IPS-11a (cell line): ENCODE results near the gene MEG3.
"Not testable (repeated sequence)": the region's sequence is repeated elsewhere in the genome, so short reads cannot be mapped to it uniquely, and the experiment has no call there.

Experiments used
- H3K4me3 ChIP-seq: one replicate; pipeline ENCODE4 v1.5.1; 2013; ENCODE audit warnings: low read depth, low read length, control low read depth

The MEG3 gene

GRCh38 chr14:100813291-100813690, 12.6 kb upstream of the MEG3 start:
- no peak overlapping the region for H3K4me3 ChIP-seq

GRCh38 chr14:100815478-100816285, 10.2 kb upstream of the MEG3 start:
- no peak overlapping the region for H3K4me3 ChIP-seq

- no peak overlapping the region for H3K4me3 ChIP-seq
Measured at GRCh38 chr14:100816286-100816949, 9.5 kb upstream of the MEG3 start.

GRCh38 chr14:100816950-100817901, 8.7 kb upstream of the MEG3 start:
- H3K4me3 ChIP-seq: no peak overlapping the region

- no peak overlapping the region for H3K4me3 ChIP-seq
Measured at GRCh38 chr14:100818221-100818699, 7.7 kb upstream of the MEG3 start.

- H3K4me3 ChIP-seq: not testable (repeated sequence)
Measured at GRCh38 chr14:100818923-100819322, 7.0 kb upstream of the MEG3 start.

- no peak overlapping the region for H3K4me3 ChIP-seq
Measured at GRCh38 chr14:100819453-100819828, 6.5 kb upstream of the MEG3 start.

- H3K4me3 ChIP-seq: no peak overlapping the region
Measured at GRCh38 chr14:100819829-100820475, 6.0 kb upstream of the MEG3 start.

- H3K4me3 ChIP-seq: no peak overlapping the region
Measured at GRCh38 chr14:100820957-100821356, 5.0 kb upstream of the MEG3 start.

- no peak overlapping the region for H3K4me3 ChIP-seq
Measured at GRCh38 chr14:100822013-100822412, 3.9 kb upstream of the MEG3 start.

- no peak overlapping the region for H3K4me3 ChIP-seq
Measured at GRCh38 chr14:100822532-100823296, 3.2 kb upstream of the MEG3 start.

- H3K4me3 ChIP-seq: no peak overlapping the region
Measured at GRCh38 chr14:100823413-100824080, 2.4 kb upstream of the MEG3 start.

GRCh38 chr14:100824091-100824551, 1.8 kb upstream of the MEG3 start:
- H3K4me3 ChIP-seq: no peak overlapping the region

GRCh38 chr14:100824901-100825712, 811 bp upstream of the MEG3 start:
- H3K4me3 ChIP-seq: no peak overlapping the region

- no peak overlapping the region for H3K4me3 ChIP-seq
Measured at GRCh38 chr14:100826391-100827100, 628 bp downstream of the MEG3 start.

- H3K4me3 ChIP-seq: no peak overlapping the region
Measured at GRCh38 chr14:100827101-100828021, 1.4 kb downstream of the MEG3 start.
